ENCODE measurements around the gene MRNIP.

MRNIP gene

GRCh38 chr5:179889885-179890284, 31.3 kb upstream of the MRNIP start:
- in situ Hi-C loops (cut with HindIII; ENCODE audit: low sequenced_read_pairs), result no loop called here

GRCh38 chr5:179887802-179888201, 29.2 kb upstream of the MRNIP start:
- in situ Hi-C loops (cut with HindIII; ENCODE audit: low sequenced_read_pairs), result no loop called here

GRCh38 chr5:179887095-179887494, 28.5 kb upstream of the MRNIP start:
- in situ Hi-C loops (cut with HindIII; ENCODE audit: low sequenced_read_pairs), result no loop called here

- in situ Hi-C loops (cut with HindIII; ENCODE audit: low sequenced_read_pairs), result no loop called here
Measured at GRCh38 chr5:179886190-179886911, 27.7 kb upstream of the MRNIP start.

- in situ Hi-C loops (cut with HindIII; ENCODE audit: low sequenced_read_pairs), result no loop called here
Measured at GRCh38 chr5:179885491-179886090, 27.0 kb upstream of the MRNIP start.

GRCh38 chr5:179883163-179883562, 24.5 kb upstream of the MRNIP start:
- in situ Hi-C loops (cut with HindIII; ENCODE audit: low sequenced_read_pairs), result no loop called here

- in situ Hi-C loops (cut with HindIII; ENCODE audit: low sequenced_read_pairs), result no loop called here
Measured at GRCh38 chr5:179882338-179882737, 23.7 kb upstream of the MRNIP start.

GRCh38 chr5:179880848-179881590, 22.4 kb upstream of the MRNIP start:
- in situ Hi-C loops (cut with HindIII; ENCODE audit: low sequenced_read_pairs), result no loop called here

- in situ Hi-C loops (cut with HindIII; ENCODE audit: low sequenced_read_pairs), result no loop called here
Measured at GRCh38 chr5:179880066-179880650, 21.5 kb upstream of the MRNIP start.

GRCh38 chr5:179879690-179880010, 21.0 kb upstream of the MRNIP start:
- in situ Hi-C loops (cut with HindIII; ENCODE audit: low sequenced_read_pairs), result no loop called here

GRCh38 chr5:179879003-179879689, 20.5 kb upstream of the MRNIP start:
- in situ Hi-C loops (cut with HindIII; ENCODE audit: low sequenced_read_pairs), result no loop called here

- in situ Hi-C loops (cut with HindIII; ENCODE audit: low sequenced_read_pairs), result no loop called here
Measured at GRCh38 chr5:179878222-179879002, 19.8 kb upstream of the MRNIP start.

GRCh38 chr5:179876610-179876952, 18.0 kb upstream of the MRNIP start:
- in situ Hi-C loops (cut with HindIII; ENCODE audit: low sequenced_read_pairs), result no loop called here

- in situ Hi-C loops (cut with HindIII; ENCODE audit: low sequenced_read_pairs), result no loop called here
Measured at GRCh38 chr5:179875741-179876609, 17.4 kb upstream of the MRNIP start.

- in situ Hi-C loops (cut with HindIII; ENCODE audit: low sequenced_read_pairs), result no loop called here
Measured at GRCh38 chr5:179874536-179875292, 16.1 kb upstream of the MRNIP start.

GRCh38 chr5:179874136-179874535, 15.5 kb upstream of the MRNIP start:
- in situ Hi-C loops (cut with HindIII; ENCODE audit: low sequenced_read_pairs), result no loop called here

GRCh38 chr5:179873588-179874110, 15.0 kb upstream of the MRNIP start:
- in situ Hi-C loops (cut with HindIII; ENCODE audit: low sequenced_read_pairs), result no loop called here

GRCh38 chr5:179872828-179873575, 14.4 kb upstream of the MRNIP start:
- in situ Hi-C loops (cut with HindIII; ENCODE audit: low sequenced_read_pairs), result no loop called here
